GM23248 (cell line): ENCODE measurements around the gene SLC7A1.

Source experiments
- EZH2 ChIP-seq: fragments of 200-600 bp; sonication (generic); IDR thresholded peaks from 2 replicates; pipeline ENCODE4 v1.6.1; 2018; ENCODE audit warnings: antibody characterized with exemption, mild to moderate bottlenecking; ENCODE audit not compliant: insufficient read depth, poor library complexity, severe bottlenecking
- EZH2phosphoT487 ChIP-seq: fragments of 200-600 bp; sonication (generic); IDR thresholded peaks from 2 replicates; pipeline ENCODE4 v1.6.1; 2018; ENCODE audit warnings: antibody characterized with exemption, moderate library complexity, mild to moderate bottlenecking, low read depth; ENCODE audit not compliant: insufficient read depth

GRCh38 chr13:29525757-29526156, 69.7 kb downstream of the SLC7A1 start:
- TF ChIP-seq EZH2phosphoT487 (no peak), EZH2 (no peak)
